Activated T-cell treated with anti-CD3 and anti-CD28 coated beads for 4 hours (primary cell): Measurements from ENCODE around the gene CHIC2.
"Not testable (repeated sequence)": the region's sequence is repeated elsewhere in the genome, so short reads cannot be mapped to it uniquely, and the experiment has no call there.

Experiments used
- DNase-seq: peaks from one replicate; pipeline ENCODE4 v3.0.0-alpha.2; 2020

Gene CHIC2

GRCh38 chr4:54056360-54056759, 8.0 kb downstream of the CHIC2 start:
- no peak for DNase-seq

GRCh38 chr4:54055494-54055893, 8.9 kb downstream of the CHIC2 start:
- DNase-seq = no peak

GRCh38 chr4:54054501-54054900, 9.9 kb downstream of the CHIC2 start:
- no peak for DNase-seq

GRCh38 chr4:54053322-54053721, 11.1 kb downstream of the CHIC2 start:
- DNase-seq = not testable (repeated sequence)

- DNase-seq = no peak
These were observed 14.0 kb downstream of the CHIC2 start for GRCh38 chr4:54050214-54050904.

DNA sequence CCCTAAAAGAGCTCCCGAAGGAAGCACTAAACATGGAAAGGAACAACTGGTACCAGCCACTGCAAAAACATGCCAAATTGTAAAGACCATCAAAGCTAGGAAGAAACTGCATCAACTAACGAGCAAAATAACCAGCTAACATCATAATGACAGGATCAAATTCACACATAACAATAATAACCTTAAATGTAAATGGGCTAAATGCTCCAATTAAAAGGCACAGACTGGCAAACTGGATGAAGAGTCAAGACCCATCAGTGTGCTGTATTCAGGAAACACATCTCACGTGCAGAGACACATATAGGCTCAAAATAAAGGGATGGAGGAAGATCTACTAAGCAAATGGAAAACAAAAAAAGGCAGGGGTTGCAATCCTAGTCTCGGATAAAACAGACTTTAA, 20.8 kb downstream of the CHIC2 start:
- not testable (repeated sequence) for DNase-seq

DNA sequence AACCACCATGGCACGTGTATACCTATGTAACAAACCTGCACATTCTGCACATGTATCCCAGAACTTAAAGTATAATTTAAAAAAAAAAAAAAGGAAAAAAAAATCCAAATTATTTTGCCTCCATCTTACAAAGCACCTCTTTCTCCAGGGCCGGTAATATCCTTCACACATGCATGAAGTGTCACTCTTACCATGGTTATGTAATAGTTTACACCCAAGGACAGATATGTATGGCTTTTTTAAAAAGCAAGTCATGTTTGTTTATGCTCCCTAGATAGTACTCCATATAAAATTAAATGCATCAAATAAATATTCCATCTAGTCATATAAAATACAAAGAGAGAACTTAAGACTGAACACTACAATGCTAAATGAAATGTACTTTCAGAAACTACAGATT, 22.5 kb downstream of the CHIC2 start:
- DNase-seq = no peak

DNA sequence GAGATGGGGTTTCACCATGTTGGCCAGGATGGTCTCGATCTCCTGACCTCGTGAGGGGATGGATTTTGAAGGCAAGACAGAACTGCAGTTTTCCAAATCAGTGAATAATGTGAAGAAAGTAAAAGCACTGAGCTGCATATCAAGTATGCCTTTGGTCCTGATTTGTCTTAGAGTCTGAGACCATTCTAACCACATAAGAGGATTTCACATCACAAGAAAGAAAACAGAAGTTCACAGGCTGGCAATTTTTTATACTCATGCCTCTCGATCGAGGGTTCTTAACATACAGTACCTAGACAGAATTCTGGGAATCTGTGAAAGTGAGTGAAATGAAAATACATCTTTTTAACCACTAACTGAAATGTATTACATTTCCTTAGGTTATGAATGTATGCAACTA, 23.3 kb downstream of the CHIC2 start:
- DNase-seq = no peak

- DNase-seq = no peak
These were observed 26.3 kb downstream of the CHIC2 start for GRCh38 chr4:54038056-54038455.

- no peak for DNase-seq
These were observed 28.2 kb downstream of the CHIC2 start for GRCh38 chr4:54036184-54036583.

GRCh38 chr4:54032558-54033135, 31.8 kb downstream of the CHIC2 start:
- DNase-seq = no peak

DNA sequence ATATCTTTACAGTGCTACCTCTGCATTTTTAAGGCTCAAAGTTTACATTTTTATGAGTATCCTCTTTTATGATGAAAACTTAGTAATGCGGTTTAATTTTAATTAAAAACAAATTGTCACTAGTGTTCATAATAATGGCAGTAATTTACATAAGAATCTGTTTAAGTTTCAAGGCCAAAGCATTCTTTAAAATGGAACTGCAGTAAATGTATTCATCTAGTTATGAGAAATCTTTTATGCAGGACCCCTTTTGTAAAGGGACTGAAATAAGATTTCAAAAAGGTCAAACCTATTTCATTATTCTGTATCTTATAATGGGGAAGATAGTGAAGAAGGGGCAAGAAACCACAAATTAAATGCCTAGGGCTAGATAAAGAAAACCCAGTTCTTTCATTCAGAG, 37.1 kb downstream of the CHIC2 start:
- no peak for DNase-seq

DNA sequence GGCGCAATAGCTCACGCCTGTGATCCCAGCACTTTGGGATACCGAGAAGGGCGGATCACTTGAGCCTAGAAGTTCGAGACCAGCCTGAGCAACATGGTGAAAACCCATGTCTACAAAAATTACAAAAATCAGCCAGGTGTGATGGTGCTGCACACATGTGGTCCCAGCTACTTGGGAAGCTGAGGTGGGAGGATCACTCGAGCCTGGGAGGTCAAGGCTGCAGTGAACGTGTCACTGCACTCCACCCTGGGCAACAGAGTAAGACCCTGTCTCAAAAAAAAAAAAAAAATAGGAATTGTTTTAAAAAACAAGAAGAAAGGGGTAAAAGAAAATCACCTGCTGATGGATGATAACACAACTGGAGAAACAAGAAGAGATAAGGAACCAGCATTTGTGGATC, 38.8 kb downstream of the CHIC2 start:
- no peak for DNase-seq

GRCh38 chr4:54023019-54023418, 41.4 kb downstream of the CHIC2 start:
- DNase-seq = not testable (repeated sequence)

GRCh38 chr4:54017974-54018373, 46.4 kb downstream of the CHIC2 start:
- no peak for DNase-seq

DNA sequence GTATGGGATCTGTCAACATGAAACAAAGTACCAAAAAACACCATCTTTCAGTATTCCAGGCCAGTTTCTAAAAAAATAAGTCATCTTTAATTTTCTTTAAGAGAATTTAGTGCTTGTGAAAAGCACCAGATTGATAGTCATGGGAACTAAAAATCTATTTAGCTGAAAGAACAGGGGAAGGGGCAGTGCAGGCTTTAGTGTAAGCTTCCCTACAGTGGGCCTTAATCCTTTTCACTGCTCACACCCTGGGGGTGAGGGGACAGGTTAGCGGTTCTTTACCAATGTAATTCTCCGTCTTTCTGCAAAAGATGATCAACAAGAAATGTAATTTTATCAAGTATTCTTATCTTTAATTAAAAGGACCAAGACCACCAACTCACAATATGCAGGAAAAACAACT, 47.1 kb downstream of the CHIC2 start:
- no peak for DNase-seq

- DNase-seq = no peak
These were observed 47.9 kb downstream of the CHIC2 start for GRCh38 chr4:54016504-54016903.

- no peak for DNase-seq
These were observed 48.9 kb downstream of the CHIC2 start for GRCh38 chr4:54015423-54016030.

- no peak for DNase-seq
These were observed 49.7 kb downstream of the CHIC2 start for GRCh38 chr4:54014666-54015160.

GRCh38 chr4:54011201-54011600, 53.2 kb downstream of the CHIC2 start:
- no peak for DNase-seq

- no peak for DNase-seq
These were observed 57.6 kb downstream of the CHIC2 start for GRCh38 chr4:54006755-54007154.

DNA sequence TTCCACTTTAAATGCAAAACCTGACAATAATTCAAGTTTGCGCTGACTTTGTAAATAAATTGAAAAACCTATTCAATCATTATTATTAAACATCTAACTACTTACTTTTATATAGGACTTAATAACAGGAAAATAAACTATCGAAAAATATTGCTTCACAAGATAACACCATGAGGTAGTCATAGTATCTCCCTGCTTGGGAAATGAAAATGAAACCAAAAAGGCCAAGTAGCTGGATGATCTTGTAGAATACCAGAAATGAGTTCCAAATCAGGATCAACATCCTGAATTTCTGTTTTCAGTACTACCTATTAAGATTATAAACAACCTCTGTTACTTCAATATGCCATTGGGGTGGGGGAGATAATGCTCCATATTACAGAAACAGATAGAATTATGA, 58.9 kb downstream of the CHIC2 start:
- no peak for DNase-seq

GRCh38 chr4:54004463-54004862, 59.9 kb downstream of the CHIC2 start:
- no peak for DNase-seq

GRCh38 chr4:54001668-54002365, 62.6 kb downstream of the CHIC2 start:
- DNase-seq = no peak
